ENCODE results near the gene APOA1.
"Not testable (repeated sequence)": the region's sequence is repeated elsewhere in the genome, so short reads cannot be mapped to it uniquely, and the experiment has no call there.

APOA1 gene

DNA sequence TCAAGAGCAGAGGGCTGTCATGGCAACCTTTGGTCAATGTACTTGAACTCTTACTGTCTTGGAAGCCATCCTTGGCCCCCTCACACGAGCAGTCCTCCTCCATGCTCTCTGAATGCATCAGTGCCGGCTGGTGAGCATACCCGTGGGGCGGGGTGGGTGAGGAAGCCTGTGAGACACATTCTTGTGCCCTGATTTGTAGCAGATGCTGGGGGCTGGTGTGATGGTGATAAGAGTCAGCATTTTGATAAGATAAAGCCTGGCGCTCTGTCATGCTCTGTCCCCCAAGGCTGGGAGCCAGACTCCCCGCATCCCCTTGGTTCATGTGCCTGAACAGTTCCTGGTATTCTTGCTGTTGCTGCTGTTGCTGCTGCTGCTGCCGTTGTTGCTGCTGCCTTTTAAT, 20.5 kb upstream of the APOA1 start:
- DNase-seq (ENCODE audit: low read depth), result no peak

DNA sequence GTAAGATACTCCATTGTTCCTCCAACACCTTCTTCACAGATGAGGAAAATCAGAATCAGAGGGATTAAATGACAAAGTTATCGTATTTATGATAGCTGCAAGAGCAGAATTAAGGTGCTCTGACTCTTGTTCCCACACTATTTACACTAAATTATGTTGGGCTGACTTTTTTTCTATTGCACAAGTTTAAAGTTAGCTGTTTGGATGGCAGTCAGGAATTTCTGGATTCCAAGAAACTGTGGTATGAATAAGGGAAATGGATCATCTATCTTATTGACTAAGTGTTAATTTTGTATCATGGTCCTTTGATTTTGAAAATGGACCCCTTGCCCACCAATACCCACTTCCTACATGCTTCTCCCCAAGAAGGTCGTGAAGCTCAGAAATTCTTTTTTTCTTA, 19.9 kb upstream of the APOA1 start:
- DNase-seq (ENCODE audit: low read depth), result no peak

DNA sequence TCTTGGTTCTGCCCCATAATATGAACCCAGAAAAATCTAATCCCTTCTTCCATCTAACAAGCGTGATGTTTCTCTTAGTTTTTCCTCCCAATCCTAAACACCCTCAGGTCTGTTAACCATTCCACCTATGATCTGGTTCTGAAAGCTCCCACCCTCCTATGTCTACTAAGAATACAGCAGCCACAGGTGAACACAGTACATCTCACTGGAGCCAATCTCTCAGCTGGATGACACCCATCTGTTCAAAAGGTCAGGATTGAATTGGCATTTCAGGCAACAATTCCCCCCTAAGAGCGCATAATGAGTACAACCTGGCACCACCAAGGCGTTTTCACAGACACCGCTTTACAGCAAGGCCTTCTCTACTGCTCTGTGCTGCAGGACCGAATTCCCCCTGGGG, 19.0 kb upstream of the APOA1 start:
- no peak for DNase-seq (ENCODE audit: low read depth)

DNA sequence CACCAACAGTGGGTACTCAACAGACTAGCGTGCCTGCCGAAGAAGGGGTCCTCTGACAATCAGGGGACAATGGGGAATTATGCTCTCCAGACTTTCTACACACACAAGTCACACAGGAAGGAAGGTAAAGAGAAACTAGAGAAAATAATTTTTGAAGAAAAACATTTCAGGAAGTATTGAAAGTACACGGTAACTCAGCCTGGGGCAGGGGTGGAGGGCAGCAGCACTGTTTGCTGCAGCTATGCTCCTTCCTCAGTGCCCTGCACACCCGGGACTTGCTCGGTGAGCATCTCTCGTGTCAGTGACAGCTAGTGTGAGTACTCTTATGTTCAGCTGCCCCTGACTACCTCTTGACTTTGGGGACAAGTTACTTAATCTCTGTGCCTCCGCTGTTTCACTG, 18.0 kb upstream of the APOA1 start:
- DNase-seq (ENCODE audit: low read depth), result no peak

DNA sequence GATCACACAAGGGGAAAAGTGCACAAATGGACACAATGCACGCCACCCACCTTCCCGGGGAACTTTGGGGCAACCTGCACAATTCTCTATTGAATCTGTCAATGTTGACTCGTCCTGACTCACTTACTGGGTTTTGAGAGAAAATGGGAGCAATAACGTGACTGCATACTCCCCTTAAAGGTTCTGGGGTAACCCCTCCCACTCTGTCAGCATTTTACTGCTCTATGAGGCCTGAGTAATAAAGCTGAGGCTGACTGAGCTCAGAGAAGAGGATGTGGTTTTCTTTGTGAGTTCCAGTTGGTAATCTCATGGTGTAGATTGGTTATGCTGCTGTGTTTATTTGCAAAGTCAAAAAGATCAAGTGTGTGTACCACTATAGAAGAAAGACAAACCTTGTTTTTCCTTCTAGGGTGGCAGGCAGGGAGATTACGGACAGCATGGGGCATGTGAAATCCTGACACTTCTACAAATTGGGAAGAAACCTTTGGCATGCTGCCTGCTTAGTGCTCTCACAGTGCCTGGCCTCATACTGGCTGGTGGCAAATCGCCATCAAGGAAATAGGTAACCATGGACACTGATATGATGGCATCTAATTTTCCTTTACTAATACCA, 16.1 kb upstream of the APOA1 start:
- DNase-seq (ENCODE audit: low read depth), result peak; percentile 12

DNA sequence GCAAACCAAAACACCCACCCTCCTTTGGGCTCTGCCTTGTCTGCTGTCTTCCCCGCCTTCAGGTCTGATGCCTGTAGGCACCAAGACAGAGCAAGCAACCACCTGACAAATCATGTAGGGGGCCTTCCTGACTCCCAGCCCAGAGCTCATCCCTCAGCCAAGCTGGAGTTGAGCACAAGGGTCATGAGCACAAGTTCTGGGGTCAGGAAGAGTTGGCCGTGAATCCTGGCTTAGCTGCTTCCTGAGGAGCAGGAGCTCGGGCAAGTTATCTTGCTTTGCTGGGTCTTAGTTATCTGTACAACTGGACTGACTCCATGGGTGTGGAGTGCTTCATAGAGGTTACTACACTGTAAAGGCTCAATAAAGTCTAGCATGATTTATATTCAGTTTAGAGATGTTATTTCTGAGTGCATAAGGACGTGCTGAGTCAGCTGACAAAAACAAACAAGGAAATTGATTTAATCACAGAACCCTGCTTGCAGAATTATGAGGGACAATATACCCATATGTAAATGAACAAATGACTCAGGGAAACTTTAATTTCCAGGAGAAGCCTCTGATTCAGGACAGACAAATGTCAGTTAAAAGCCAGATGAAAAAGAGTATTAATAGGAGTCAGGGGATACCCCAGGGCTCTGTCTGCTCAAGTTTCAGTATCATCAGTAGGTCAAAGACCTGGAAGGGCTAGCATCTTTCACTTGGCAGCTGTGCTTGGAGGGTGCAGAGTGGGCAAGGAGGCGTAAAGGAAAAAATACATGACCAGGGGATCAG, 15.0 kb upstream of the APOA1 start:
- no peak for DNase-seq (ENCODE audit: low read depth)

DNA sequence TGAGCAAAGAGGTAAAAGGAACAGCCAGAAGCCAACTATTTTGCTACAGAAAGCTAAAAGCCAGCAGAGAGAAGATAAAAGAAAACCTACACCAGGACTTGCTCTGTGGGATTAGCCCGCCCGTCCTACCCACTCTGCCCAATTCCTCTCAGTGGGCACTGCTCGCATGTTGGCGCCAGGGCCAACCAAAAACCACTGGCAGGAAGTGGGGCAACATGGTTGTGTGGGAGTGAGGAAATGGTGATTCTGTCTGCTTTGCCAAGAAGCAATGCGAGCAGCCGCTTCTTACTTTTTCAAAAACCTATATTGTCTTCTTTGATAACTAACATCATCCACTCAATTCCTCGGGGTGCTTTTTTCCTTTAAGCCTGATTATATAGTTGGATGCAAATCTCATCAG, 14.2 kb upstream of the APOA1 start:
- DNase-seq (ENCODE audit: low read depth), result no peak

DNA sequence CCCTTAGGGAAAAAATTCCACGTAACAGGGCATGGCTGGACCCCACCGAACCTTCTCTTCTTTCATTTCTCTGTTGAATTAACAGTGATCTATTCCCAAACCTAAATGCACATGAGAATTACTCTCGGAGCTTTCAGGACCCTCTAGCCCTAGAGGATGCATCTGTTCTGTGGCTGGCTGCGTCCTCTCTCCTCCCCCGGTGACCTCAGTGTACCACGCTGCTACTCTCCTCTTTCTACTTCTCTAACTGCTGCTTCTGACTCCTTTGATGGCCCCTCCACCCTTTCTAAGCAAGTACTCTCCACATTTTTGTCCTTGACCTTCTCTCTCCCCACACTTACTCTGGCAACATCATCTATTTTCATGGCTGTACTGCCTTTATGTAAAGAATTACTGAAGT, 12.1 kb upstream of the APOA1 start:
- DNase-seq (ENCODE audit: low read depth), result no peak

DNA sequence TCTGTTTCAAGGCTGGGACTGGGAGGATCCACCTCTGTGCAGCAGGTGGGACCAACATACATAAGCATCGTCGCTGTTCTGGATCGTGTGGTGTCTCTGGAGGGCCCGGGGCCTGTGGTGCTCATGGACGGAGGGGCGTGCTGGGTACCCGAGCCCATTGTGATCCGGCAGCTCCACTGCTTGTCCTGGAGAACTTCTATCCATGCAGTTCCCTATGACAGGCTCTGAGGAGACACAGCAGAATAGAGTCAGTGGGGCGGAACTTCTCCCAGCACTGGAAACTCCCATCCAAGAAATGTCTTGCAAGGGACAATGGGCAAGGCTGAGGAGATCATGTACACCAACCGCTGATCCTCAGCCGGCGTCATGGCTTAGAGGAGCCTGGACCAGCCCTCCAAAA, 11.6 kb upstream of the APOA1 start:
- no peak for DNase-seq (ENCODE audit: low read depth)

DNA sequence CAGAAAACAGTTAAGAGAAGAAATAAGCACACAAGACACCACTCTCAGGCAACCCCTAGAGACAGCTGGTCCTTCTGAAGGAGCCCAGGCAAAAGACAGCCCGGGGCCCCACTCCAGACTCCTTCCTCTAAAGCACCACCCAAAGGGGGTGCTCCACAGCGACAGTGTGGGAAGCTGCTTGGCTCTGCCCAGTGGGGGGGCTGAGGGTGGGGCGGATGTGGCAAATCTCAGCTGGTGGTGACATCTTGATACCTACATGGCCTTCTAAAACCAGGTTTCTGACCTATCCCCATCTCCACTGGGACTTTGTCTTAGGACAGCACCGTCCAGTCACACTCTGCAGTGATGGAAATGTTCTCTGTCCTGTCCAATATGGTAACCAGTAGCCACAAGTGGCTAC, 10.2 kb upstream of the APOA1 start:
- DNase-seq (ENCODE audit: low read depth), result no peak

DNA sequence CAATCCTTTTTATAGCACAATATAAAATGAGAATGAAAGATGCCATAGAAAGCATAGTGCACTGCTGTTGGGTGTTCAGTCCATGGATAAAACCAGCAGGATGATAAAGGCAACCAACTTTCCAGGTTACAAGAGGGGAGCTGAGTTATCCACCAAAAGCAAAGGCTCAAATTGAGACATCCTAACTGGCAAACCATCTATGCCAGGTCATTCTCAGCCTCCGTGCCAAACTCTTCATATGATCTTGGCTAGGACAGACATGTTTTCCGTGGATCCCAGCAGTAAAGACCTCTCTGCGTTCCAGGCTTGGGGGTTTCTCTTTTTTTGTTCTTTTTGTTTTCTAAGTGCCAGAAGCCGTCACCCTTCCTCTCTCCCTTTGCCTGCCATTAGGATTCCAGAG, 7.3 kb upstream of the APOA1 start:
- DNase-seq (ENCODE audit: low read depth), result no peak

DNA sequence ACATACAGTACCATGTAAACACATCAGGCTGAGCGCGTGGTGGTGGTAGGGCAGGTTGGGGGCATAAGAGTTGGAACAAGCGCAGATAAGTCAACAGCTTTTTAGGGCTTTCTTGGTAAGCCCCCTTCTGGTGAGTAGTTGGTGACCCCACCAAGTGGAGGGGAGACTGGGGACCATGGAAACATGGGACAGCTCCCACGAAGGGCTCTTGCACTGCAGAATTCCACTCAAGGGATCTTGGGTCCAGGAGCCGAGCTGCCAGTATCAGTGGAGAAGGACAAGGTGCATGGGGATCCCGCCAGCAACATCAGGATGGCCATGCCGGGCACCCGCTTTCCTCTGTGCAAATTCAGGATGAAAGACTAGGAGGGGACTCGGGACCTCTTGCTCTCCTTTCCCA, 6.2 kb upstream of the APOA1 start:
- DNase-seq (ENCODE audit: low read depth), result no peak

DNA sequence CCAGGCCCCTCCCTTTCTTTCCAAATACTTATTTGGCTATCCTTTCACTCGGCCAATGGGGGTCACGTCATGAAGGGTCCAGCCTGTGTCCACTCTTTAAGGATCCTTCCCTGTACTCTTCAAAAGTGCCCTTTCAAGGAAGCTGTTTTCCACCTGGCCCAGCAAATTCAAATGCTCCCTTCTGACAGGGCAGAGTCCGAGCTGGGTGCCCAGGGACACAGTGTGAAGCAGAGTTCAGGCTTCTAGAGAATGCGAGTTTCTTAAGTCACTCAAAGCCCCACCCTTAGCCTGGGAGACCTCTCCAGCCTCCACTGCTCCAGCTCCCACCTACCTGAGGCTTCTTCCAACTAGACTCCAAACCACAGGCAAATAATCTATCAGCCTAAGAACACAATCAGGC, 5.5 kb upstream of the APOA1 start:
- DNase-seq (ENCODE audit: low read depth), result no peak

DNA sequence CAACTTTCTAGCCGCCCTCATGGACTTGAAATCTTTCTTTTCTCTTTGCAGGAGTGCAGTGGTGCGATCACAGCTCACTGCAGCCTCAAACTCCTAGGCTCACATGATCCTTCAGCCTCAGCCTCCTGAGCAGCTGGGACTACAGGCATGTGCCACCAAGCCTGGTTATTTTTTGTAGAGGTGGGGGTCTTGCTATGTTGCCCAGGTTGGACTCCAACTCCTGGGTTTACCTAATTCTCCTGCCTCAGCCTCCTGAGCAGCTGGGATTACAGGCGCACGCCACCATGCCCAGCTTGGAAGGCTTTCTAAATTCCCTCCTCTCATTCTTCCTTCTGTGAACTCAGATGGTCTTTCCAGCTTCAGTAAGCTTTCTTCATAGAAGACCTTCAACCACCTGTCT, 4.7 kb upstream of the APOA1 start:
- no peak for DNase-seq (ENCODE audit: low read depth)

DNA sequence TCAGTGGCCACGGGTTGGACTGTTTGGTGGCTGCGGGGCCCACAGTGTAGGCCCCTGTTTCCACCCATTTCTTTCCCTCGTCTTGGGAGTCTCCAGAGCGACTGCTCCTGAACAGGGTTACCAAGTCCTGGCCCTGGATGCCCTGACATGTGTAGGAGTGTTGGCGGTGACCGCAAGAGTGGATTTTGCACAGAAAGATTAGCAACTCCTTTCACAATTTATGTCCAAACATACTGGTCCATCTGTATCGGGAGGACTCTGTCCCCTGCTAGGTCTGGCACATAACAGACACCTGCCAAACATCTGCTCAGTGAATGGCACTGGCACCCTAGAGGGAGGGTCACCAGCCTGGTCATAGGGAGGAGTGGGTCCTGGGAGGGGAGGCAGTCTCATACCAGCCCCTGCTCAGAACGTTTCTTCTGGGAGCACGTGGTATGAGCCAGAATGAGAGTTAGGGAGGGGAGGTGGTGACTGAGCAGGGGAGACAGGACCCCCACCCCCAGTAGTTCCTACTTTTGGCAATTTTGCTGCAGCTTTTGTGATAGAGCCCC, 3.4 kb upstream of the APOA1 start:
- no peak for DNase-seq (ENCODE audit: low read depth)

DNA sequence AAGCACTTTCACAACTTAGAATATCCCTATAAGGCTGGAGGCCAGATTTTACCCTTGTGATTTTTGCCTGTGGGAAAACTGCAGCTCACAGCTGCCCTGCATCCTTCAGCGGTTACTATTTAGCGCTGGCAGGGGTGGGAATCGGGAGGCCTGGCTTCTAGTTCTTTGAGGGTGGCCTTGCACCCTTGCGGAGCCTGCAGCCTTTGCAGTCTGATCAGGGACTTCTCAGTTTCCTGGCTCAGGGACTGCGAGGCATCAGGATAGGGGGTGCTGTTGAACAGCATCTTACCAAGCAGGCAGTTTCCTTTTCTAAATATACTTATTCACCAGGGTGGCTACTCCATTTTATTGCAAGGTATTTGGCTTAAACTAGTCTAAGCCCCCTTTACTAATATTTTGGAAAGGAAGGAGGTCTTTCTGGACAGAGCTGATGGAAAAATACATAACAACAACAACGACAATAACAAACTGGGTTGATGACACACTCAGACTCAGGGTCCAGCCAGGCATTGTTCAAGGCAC, 2.9 kb upstream of the APOA1 start:
- no peak for DNase-seq (ENCODE audit: low read depth)

DNA sequence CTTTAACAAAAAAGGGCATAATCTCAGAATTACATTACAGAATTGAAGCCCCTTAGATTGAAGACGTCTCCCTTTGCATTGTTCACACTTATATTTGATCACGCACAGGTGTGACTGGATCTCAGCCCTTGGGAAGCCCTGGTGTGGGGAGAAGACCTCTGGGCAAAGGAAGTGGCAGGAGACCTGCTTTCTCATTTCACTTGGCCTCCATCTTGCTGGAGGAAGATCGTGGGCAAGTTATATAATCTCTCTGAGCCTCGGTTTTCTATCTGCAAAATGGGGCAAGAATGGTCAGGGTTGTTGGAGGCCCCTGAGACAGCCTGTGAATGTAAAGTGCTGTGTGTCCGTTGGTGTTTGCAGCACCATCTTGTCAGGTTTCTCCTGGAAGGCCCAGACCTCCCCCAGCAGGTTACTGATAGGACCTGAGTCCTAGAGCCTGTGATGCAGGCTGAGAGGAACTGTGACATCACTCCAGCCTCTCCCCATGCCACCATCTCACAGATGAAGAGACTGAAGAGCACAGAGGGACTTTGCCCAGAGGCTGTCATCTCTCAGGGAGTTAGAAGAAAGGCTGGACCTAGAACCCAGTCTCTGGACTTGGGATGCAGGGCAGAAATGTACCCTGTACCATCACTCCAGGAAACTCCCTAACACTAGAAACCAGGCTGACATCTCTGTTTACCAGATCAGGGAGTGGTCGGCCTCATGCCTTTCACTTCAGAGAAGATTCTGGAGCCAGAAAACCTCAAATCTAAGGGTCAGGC, 1.1 kb upstream of the APOA1 start:
- DNase-seq (ENCODE audit: low read depth), result no peak

DNA sequence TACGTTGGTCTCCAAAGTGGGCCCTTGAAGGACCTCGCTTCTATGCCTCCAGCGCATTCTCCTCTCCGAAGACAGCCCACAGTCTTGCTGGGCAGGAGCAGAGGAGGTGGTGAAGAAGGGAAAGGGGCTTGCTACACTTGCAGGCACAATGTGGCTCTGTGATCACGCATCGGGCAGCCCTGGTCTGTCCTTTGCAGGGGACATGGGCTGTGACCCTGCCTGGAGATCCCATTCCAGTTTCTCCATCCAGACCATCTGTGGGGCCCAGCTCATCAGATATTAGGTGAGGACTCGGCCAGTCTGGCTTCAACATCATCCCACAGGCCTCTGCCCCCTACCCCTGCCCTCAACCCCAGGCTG, 810 bp downstream of the APOA1 start:
- DNase-seq (ENCODE audit: low read depth), result no peak

DNA sequence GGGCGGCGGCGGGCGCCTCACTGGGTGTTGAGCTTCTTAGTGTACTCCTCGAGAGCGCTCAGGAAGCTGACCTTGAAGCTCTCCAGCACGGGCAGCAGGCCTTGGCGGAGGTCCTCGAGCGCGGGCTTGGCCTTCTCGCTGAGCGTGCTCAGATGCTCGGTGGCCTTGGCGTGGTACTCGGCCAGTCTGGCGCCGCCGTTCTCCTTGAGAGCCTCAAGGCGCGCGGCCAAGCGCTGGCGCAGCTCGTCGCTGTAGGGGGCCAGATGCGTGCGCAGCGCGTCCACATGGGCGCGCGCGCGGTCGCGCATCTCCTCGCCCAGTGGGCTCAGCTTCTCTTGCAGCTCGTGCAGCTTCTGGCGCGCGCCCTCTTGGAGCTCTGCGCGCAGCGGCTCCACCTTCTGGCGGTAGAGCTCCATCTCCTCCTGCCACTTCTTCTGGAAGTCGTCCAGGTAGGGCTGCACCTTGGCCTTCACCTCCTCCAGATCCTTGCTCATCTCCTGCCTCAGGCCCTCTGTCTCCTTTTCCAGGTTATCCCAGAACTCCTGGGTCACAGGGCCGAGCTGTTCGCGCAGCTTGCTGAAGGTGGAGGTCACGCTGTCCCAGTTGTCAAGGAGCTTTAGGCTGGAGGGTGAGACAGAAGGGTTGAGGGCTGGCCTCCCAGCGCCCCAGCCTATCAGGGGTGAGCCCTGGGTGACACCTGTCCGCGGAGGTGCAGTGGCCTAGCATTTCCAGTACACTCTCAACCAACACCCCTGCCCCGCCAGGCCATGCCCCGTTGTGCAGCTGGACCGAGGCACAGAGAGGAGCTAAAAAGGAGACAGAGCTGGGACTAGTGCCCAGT, 1.4 kb downstream of the APOA1 start:
- peak; percentile 53 for DNase-seq (ENCODE audit: low read depth)

DNA sequence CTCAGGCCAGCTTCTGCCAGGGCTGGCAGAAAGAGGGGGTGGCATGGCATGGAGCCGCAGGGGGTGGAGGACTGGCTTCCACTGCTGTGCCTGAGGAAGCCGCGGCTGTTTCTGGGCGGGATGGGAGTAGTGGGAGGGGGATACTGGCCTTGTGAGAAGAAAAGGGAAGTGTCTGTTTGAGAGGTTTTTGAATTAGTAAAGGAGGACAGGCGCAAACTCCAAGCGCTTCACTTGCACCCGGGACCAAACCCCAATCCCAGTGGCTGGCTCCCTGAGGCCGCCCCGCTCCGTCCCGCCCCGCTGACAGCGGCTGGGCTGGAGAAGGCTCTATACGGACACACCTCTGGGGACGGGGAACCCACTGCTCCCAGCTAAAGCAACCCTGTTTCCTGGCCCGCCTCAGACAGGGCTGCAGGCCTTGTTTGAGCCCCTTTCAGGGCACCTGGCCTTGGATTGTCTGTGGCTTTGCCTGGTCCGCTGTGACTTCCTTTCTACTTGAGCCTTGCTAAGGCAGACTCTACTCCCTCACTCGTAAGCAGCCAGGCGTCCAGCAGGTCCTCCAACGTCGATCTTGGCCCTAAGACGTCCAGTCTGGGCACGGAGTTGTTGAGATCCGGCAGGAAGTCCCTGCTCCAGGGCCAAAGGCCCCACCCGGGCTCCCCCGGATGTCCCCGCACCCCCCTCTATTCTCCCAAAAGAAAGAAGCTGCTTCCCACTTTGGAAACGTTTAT, 2.2 kb downstream of the APOA1 start:
- no peak for DNase-seq (ENCODE audit: low read depth)

DNA sequence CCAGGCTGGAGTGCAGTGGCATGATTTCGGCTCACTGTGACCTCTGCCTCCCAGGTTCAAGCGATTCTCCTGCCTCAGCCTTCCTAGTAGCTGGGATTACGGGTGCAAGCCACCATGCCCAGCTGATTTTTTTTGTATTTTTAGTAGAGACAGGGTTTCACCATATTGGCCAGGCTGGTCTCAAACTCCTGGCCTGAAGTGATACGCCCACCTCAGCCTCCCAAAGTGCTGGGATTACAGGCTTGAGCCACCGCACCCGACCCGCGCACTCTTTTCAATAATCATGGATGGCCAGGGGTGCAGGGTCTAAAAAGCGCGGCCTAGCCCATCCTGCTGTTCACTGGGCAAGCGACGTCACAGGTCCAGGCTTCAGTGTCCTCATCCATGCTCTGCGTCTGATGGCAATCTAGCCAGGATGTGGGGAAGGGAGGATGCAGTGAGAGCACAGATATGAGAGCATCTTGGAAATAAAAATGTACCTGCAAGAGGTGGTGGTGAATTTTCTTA, 2.8 kb downstream of the APOA1 start:
- not testable (repeated sequence) for DNase-seq (ENCODE audit: low read depth)
